Suprapubic skin (tissue), 4 donors: ENCODE results near the gene KLC3. TPM values are rescaled to one million over a fixed set of nuclear protein-coding genes. Genes with fewer than 3 reads are reported as not detected.

Source experiments
- DNase-seq, 2 donors: peaks; one replicate each; pipeline ENCODE4 v3.0.0-alpha.2; 2019; ENCODE audit warnings: low spot score in 2 of 2
- H3K27ac ChIP-seq: fragments of 200-600 bp; sonication (generic); one replicate; pipeline ENCODE4 v1.5.1; 2019
- H3K27me3 ChIP-seq: fragments of 200-600 bp; sonication (generic); one replicate; pipeline ENCODE4 v1.5.1; 2019
- H3K36me3 ChIP-seq: fragments of 200-600 bp; sonication (generic); one replicate; pipeline ENCODE4 v1.5.1; 2019
- H3K4me1 ChIP-seq: fragments of 200-600 bp; sonication (generic); one replicate; pipeline ENCODE4 v1.5.1; 2019
- H3K4me3 ChIP-seq: fragments of 200-600 bp; sonication (generic); one replicate; pipeline ENCODE4 v1.5.1; 2019; ENCODE audit warnings: mild to moderate bottlenecking
- H3K9me3 ChIP-seq: fragments of 200-600 bp; sonication (generic); one replicate; pipeline ENCODE4 v1.5.1; 2019
- EP300 ChIP-seq: sonication (generic); formaldehyde crosslinking; IDR thresholded peaks from one replicate; pipeline ENCODE4 v1.6.1; 2017; ENCODE audit warnings: antibody characterized with exemption
- POLR2A ChIP-seq, 2 donors: fragments of 450-650 bp; IDR thresholded peaks; one replicate each; pipeline ENCODE4 v1.6.1; 2017; ENCODE audit warnings: antibody characterized with exemption in 2 of 2, mild to moderate bottlenecking in 2 of 2, moderate library complexity in 2 of 2
- POLR2AphosphoS5 ChIP-seq, 3 donors: sonication (generic); formaldehyde crosslinking; IDR thresholded peaks; one replicate each; pipeline ENCODE4 v1.6.1; 2017; ENCODE audit warnings: antibody characterized with exemption in 3 of 3
- WGBS: methylation state at CpG from one replicate; pipeline ENCODE4 v1.1.5; 2018; 5-methylcytosine and 5-hydroxymethylcytosine counted together
- total RNA-seq, 4 donors: library from RNA; depleted of rRNA; stranded (reverse); fragments of >200 nt; gene quantifications; one replicate each; pipeline ENCODE4 v1.1.0, GENCODE V29; 2016
- TF ChIP-seq, protein P1 (sequence below), 2 donors: fragments of 200-600 bp in 1 of 2; fragments of 450-650 bp in 1 of 2; sonication (generic) in 1 of 2; IDR thresholded peaks; one replicate each; pipeline ENCODE4 v1.5.1; 2016 to 2019; ENCODE audit warnings: antibody characterized with exemption in 2 of 2, mild to moderate bottlenecking in 1 of 2, moderate library complexity in 1 of 2

Gene KLC3
- total RNA-seq: 100 to 1,000 TPM in 3 of 4 donors, 10 to 100 TPM in 1; 73.4 to 132 (median 109) TPM

DNA sequence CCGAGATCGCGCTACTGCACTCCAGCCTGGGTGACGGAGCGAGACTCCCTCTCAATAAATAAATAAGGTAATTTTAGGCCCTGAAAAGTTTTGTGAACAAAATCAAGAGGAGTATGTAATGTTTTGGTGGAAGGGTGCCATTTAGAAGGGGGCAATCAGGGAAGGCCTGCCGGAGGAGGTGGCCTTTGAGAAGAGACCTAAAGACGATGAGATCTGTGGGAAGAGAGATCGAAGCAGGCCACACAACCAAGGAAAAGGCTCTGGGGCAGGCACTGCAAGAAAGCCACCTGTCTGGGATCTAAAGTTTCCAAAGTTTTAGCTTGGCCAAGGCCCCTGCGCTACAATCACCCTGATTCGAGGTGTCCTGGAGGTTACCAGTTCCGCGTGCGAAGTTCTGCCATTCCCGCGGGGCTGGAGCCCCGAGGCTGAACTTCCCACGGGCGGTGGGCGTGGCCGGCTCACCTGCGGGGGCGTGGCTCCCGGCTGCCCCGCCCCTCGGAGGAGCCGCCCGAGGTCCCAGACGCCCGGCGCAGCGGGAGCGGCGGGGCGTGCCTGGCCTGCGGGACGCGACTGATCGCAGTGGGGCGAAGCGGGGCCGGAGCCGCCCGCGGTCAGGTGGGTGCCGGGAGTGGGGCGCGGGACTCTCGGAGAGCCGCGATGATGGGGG lies at the start of gene KLC3:
Gene KLC3, plus strand, starts transcription at position 519 of the 667 bp plus-strand sequence. CDS start 4,792 bp downstream, outside the sequence.
- Histone ChIP-seq H3K4me3 (peak within 1 kb of the TSS; percentile 50), H3K36me3 (no peaks in the 10 kb centered on the region), H3K4me1 (peaks cover 25% of the 10 kb centered on the region), H3K9me3 (no peaks in the 10 kb centered on the region), H3K27me3 (peaks cover 17% of the 10 kb centered on the region), H3K27ac (peak within 1 kb of the TSS; percentile 56)
- TF ChIP-seq, protein P1, sequence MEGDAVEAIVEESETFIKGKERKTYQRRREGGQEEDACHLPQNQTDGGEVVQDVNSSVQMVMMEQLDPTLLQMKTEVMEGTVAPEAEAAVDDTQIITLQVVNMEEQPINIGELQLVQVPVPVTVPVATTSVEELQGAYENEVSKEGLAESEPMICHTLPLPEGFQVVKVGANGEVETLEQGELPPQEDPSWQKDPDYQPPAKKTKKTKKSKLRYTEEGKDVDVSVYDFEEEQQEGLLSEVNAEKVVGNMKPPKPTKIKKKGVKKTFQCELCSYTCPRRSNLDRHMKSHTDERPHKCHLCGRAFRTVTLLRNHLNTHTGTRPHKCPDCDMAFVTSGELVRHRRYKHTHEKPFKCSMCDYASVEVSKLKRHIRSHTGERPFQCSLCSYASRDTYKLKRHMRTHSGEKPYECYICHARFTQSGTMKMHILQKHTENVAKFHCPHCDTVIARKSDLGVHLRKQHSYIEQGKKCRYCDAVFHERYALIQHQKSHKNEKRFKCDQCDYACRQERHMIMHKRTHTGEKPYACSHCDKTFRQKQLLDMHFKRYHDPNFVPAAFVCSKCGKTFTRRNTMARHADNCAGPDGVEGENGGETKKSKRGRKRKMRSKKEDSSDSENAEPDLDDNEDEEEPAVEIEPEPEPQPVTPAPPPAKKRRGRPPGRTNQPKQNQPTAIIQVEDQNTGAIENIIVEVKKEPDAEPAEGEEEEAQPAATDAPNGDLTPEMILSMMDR (IDR thresholded peaks at IDR 0.05): no peak
- TF ChIP-seq EP300 (no peak), POLR2A (IDR thresholded peaks at IDR 0.05) (no peak), POLR2AphosphoS5 (IDR thresholded peaks at IDR 0.05) (no peak)
- 23% methylated on average over 22 of the region's 50 CpGs for WGBS
- no peak for DNase-seq

DNA sequence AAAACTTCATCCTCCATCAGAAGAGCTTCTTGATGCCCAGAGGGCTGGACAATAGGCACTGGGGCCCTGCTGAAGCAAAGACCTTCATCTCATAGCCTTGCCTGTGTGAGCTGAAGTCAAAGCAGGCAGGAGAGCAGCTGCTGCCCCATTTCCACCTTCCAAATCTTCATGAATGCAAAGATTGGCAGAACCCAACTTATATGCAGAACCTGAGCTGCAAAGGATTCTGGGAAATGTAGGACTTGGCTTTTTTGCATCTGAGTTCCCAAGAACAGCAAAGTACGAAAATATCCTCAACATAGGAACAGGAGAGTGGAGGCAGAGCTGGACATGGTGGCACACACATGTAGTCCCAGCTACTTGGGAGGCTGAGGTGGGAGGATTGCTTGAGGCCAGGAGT lies 48.7 kb upstream of the KLC3 start:
- no peaks in the 10 kb centered on the region for H3K27me3 ChIP-seq
- DNase-seq: no peak
- H3K9me3 ChIP-seq: no peaks in the 10 kb centered on the region
- H3K4me1 ChIP-seq: peaks cover 9% of the 10 kb centered on the region
- no peak overlapping the region for H3K27ac ChIP-seq
- 100% methylated on average over 1 of the region's 1 CpG for WGBS
- H3K4me3 ChIP-seq: no peak overlapping the region
- H3K36me3 ChIP-seq: peaks cover 54% of the 10 kb centered on the region
- TF ChIP-seq, protein P1 (IDR thresholded peaks at IDR 0.05): no peak
- TF ChIP-seq POLR2AphosphoS5 (IDR thresholded peaks at IDR 0.05): no peak

DNA sequence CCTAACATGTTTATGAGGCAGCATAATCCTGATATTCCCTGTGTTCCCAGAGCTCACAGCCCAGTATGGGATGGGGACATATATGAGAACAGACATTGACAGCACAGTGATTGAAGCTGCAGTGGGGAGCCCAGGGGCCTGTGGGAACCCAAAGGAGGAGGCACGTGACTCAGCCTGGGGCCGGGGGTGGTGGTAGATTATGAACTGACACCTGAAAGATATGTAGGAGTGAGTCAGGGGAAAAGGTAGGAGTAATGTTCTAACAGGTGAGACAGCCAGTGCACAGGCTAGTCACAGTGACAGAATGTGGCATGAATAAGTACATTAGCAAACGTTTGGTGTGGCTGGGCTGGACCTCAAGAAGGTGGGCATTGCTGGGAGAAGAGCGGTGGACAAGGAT lies 46.9 kb upstream of the KLC3 start:
- TF ChIP-seq, protein P1 (IDR thresholded peaks at IDR 0.05): no peak
- no peak for TF ChIP-seq POLR2AphosphoS5 (IDR thresholded peaks at IDR 0.05)
- TF ChIP-seq POLR2A (IDR thresholded peaks at IDR 0.05): no peak
- no peak for TF ChIP-seq EP300

DNA sequence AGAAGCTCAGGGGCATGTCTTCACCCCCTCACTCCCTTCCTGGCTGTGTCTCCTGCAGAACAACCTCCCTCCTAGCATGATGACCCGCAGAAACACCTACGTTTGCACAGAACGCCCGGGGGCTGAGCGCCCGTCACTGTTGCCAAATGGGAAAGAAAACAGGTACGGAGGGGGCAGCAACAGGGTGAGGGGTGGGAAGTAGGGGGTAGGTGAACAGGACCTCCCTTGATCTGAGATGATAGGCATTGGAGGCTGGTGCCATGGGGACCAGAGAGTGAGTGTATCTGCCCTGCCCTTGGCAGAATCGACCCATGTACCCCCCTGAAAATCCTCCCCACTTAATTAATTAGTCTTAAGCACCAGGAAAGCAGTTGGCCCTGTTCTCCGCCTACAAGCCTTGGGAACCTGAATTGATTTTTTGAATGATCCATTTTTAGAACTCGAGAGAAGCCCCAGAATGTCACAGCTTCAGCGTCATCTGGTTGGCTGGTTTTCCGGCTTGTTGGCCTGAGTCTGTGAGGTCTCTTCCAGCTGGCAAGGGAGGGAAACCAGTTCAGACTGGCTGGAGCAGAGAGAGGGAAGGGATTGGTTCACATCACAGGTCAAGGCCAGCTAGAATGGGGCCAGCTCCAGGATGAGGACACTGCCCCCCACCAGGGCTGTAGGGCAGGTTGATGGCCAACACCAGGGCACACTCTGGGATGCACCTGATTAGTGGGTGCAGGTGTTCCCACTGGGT lies 46.1 kb upstream of the KLC3 start:
- H3K4me1 ChIP-seq: peaks cover 9% of the 10 kb centered on the region
- 45% methylated on average over 12 of the region's 12 CpGs for WGBS
- no peaks in the 10 kb centered on the region for H3K27me3 ChIP-seq
- H3K36me3 ChIP-seq: peaks cover 56% of the 10 kb centered on the region
- DNase-seq: no peak
- no peak for TF ChIP-seq EP300
- TF ChIP-seq POLR2A (IDR thresholded peaks at IDR 0.05): no peak
- TF ChIP-seq, protein P1 (IDR thresholded peaks at IDR 0.05): no peak
- no peak for TF ChIP-seq POLR2AphosphoS5 (IDR thresholded peaks at IDR 0.05)
- H3K4me3 ChIP-seq: no peak overlapping the region
- H3K27ac ChIP-seq: no peak overlapping the region
- H3K9me3 ChIP-seq: no peaks in the 10 kb centered on the region

More for the DNA sequence above, 46.9 kb upstream of the KLC3 start:
- Histone ChIP-seq H3K4me1 (peaks cover 9% of the 10 kb centered on the region), H3K27me3 (no peaks in the 10 kb centered on the region), H3K4me3 (no peak overlapping the region), H3K36me3 (peaks cover 53% of the 10 kb centered on the region), H3K27ac (no peak overlapping the region), H3K9me3 (no peaks in the 10 kb centered on the region)
- 81% methylated on average over 4 of the region's 4 CpGs for WGBS
- no peak for DNase-seq

DNA sequence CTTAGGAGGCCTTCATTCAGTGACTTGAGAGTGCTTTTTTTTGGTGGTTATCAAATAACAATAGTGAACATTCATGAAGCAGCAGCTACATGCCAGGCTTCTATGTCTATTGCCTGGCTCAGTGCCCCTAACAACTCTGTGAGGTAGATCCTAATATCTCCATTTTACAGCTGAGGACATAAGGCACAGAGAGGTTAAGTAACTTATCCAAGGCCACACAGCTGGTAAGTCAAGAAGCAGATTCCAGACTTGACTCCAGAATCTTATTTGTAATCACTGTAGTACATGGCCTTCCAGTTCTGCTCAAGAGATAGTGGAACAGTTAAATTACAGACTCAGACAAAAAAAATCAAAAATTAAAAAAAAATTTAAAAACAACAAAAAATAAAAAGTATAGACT lies 44.7 kb upstream of the KLC3 start:
- Histone ChIP-seq H3K4me1 (peaks cover 9% of the 10 kb centered on the region), H3K9me3 (no peaks in the 10 kb centered on the region), H3K27me3 (no peaks in the 10 kb centered on the region), H3K36me3 (peaks cover 49% of the 10 kb centered on the region), H3K27ac (no peak overlapping the region), H3K4me3 (no peak overlapping the region)
- no peak for DNase-seq
- TF ChIP-seq POLR2AphosphoS5 (IDR thresholded peaks at IDR 0.05) (no peak), POLR2A (IDR thresholded peaks at IDR 0.05) (no peak), EP300 (no peak)
- TF ChIP-seq, protein P1 (IDR thresholded peaks at IDR 0.05): no peak
